GM18519 (cell line): ENCODE results near the gene OLR1.
"Not testable (repeated sequence)": the region's sequence is repeated elsewhere in the genome, so short reads cannot be mapped to it uniquely, and the experiment has no call there.

Source experiments
- ATAC-seq: cut with Tn5 transposase; IDR thresholded peaks from one replicate; pipeline ENCODE4 v1.9.1; 2021; ENCODE audit warnings: mild to moderate bottlenecking, moderate library complexity; ENCODE audit not compliant: unreplicated experiment, low FRiP score

The OLR1 gene

DNA sequence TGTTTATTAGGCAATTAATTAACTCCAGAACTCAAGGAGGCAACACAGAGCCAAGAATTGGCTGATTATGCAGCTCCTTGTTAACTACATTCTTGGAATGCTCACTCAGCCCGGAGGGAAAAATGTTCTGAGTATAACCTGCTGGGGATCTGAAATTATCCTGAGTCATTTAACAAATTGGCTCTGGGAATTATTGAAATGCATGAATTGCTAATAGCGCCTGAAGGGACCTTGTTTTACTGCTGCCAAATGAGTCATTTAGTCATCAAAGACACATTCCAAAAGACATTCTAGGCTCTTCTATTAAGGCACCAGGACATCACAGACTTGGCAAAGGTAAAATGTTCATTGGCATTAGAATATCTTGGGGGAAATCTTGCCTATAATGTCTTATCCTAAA lies 19.9 kb upstream of the OLR1 start:
- no peak for ATAC-seq

DNA sequence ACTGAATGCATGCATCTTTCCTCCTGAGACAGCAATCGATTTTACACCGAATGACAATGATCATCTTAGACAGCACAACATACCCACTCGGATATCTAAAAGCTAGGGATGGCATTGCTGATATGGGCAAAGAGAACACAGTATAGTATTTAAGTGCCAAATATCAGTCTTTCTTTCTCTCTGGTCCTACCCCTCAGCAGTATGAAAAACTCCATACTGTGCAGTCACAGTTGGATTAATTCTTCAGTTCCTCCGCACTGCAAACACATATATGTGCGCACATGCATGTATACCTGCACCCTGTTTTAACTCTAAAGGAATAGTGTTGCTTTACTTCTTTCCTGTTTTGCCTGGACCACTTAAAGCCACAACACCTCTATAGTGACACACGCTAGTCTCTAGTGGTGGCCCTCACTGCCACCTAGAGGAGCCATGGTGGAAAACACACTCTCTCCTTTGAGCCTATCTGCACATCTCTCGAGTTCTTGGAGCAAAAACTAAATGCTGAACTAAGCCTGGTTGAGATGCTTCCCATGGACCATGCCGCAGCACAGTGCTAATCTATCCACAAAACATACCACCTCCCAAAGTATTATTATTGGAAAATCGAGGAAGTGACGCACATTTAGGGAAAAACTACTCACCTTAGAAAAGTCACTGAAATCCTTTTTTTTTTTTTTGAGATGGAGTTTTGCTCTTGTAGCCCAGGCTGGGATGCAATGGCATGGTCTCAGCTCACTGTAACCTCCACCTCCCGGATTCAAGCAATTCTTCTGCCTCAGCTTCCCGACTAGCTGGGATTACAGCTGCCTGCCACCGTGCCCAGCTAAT lies 18.8 kb upstream of the OLR1 start:
- ATAC-seq = peak; percentile 85

- no peak for ATAC-seq
Measured at GRCh38 chr12:10189653-10190052, 17.7 kb upstream of the OLR1 start.

DNA sequence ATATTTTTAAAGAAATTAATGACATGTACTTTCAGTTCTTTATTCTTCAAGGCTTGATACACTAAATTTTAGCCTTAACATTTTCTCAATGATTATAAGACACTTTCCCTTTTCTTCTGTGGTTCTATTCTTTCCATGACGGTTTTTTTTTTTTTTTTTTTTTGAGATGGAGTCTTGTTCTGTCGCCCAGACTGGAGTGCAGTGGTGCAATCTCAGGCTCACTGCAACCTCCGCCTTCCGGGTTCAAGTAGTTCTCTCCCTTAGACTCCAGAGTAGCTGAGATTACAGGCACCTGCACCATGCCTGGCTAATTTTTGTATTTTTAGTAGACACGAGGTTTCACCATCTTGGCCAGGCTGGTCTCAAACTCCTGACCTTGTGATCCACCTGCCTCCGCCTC lies 15.0 kb upstream of the OLR1 start:
- not testable (repeated sequence) for ATAC-seq

GRCh38 chr12:10186299-10186698 lies 14.4 kb upstream of the OLR1 start:
- ATAC-seq = no peak

DNA sequence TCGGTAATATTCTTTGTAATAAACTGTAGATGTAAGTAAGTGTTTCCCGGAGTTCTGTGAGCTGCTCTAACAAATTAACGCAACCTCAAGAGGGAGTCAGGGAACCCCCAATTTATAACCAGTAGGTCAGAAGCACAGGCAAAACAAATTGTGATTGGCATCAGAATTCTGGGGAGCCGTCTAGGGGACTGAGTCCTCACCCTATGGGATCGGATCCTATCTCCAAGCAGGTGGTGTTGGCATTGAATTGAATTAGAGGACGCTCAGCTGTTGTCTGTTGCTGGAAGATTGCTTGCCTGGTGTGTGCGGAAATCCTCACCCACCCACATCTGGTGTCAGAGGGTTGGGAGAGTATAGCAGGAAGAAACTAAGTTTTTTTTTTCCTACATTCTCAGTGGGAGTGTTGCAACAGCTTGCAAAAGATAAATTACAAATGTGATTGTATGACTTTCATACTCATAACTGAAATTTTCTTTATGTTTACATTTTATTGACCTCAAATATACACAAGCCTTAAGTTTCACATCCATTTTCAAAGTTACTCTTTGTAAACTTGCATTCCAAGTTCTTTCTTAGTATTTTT lies 12.4 kb upstream of the OLR1 start:
- no peak for ATAC-seq

GRCh38 chr12:10182354-10183049 lies 10.6 kb upstream of the OLR1 start:
- ATAC-seq = no peak

- no peak for ATAC-seq
Measured at GRCh38 chr12:10179776-10180181, 7.8 kb upstream of the OLR1 start.

- ATAC-seq = no peak
Measured at GRCh38 chr12:10178821-10179220, 6.9 kb upstream of the OLR1 start, which contains the start of gene TMEM52B. TSS of gene TMEM52B (plus strand) at chr12:10179032. CDS start at chr12:10179575, 543 bp downstream.

- ATAC-seq = no peak
Measured at GRCh38 chr12:10175846-10176636, 4.1 kb upstream of the OLR1 start.

DNA sequence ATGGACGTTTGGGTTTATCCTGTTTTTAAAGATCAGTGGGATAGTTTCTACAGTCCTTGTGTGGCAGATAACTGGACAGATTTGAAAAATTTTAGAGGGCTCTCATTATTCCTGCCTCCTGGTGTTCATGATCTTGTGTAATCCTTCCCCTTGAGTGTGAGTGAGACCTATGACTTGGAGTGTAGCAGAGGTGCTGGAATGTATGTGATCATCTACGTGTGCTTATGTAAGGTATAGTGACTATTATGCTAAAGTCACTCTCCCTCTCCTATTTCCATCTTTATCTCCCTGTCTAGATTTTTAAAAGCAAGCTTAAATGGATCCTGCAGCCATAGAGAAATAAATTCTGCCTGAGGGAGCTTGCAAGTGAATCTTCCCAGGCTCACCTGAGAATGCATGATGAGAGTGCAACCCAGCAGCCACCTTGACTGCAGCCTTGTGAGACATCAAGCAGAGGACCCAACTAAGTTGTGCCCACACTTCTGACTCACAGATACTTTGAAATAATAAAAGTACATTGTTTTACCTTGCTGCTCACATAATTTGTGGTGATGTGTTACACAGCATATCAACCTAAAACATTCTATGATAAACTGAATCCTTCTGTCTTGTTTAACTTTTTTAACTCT lies 3.2 kb upstream of the OLR1 start:
- ATAC-seq = no peak

DNA sequence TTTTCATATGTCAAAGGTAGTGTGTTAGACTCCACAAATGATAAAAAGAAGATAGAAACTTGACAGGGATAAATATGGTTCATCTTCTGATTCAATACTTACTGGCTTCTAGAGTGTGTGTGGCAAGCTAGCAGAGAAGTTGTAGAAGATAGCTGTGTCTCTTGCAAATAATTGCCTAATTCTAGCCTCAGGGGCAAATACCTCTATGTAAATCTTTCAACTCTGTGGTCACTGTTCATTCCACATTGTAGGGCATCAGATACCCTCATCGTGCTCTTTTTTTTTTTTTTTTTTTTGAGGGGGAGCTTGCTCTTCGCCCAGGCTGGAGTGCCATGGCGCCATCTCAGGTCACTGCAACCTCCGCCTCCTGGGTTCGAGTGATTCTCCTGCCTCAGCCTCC lies 1.7 kb downstream of the OLR1 start:
- no peak for ATAC-seq

DNA sequence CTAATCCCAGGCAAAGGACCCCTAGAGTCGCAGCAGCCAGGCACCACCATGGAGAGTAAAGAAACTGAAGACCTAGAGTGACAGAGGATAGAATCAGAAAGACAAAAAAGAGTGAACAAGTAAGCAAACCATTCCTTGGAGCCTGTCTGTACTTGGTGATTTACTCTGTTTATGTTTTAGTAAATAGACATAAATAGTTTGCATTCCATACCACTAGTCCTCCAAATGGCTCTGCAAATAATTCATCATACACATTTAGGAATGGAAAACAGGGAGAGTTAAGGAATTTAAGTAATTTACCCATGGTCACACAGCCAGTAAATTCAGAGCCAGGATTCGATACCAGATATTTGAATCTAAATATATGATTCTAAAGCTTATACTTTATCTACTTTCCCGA lies 2.8 kb downstream of the OLR1 start:
- no peak for ATAC-seq

- ATAC-seq = no peak
Measured at GRCh38 chr12:10167599-10167998, 4.3 kb downstream of the OLR1 start.

- no peak for ATAC-seq
Measured at GRCh38 chr12:10165421-10165820, 6.5 kb downstream of the OLR1 start.

- no peak for ATAC-seq
Measured at GRCh38 chr12:10163084-10163483, 8.8 kb downstream of the OLR1 start.

GRCh38 chr12:10160617-10161385 lies 11.1 kb downstream of the OLR1 start:
- ATAC-seq = no peak

GRCh38 chr12:10159280-10159679 lies 12.7 kb downstream of the OLR1 start:
- ATAC-seq = no peak

DNA sequence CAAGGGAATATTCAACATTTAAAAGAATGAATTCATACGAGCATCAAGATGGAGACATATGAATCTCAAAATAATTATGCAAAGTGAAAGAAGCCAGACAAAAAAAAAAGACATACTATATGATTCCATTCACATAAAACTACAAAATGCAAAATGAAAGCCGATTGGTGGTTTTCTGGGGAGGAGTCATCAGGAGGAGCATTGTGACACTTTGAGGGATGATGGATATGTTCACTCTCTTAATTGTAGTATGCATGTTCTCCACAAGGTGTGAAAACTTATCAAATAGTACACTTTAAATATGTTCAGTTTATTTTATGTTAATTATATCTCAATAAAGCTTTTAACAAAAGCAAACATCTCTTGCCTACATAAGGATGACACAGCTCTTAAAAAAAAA lies 13.5 kb downstream of the OLR1 start:
- no peak for ATAC-seq

- no peak for ATAC-seq
Measured at GRCh38 chr12:10155966-10156365, 16.0 kb downstream of the OLR1 start.
